OCI-LY7 (cell line): ENCODE results near the gene EEF1E1.

Source experiments
- EZH2phosphoT487 ChIP-seq: fragments of 200-600 bp; sonication (generic); IDR thresholded peaks from 2 replicates; pipeline ENCODE4 v1.6.1; 2018; ENCODE audit warnings: low read depth, borderline replicate concordance, mild to moderate bottlenecking, mixed run types, antibody characterized with exemption, low read length, moderate library complexity, mixed read lengths
- TF ChIP-seq, protein P1 (sequence below): fragments of 200-600 bp; sonication (generic); conservative IDR thresholded peaks from 2 replicates; pipeline ENCODE4 v1.5.1; 2014; ENCODE audit warnings: mild to moderate bottlenecking, antibody characterized with exemption, low read length, moderate library complexity, mixed read lengths

DNA sequence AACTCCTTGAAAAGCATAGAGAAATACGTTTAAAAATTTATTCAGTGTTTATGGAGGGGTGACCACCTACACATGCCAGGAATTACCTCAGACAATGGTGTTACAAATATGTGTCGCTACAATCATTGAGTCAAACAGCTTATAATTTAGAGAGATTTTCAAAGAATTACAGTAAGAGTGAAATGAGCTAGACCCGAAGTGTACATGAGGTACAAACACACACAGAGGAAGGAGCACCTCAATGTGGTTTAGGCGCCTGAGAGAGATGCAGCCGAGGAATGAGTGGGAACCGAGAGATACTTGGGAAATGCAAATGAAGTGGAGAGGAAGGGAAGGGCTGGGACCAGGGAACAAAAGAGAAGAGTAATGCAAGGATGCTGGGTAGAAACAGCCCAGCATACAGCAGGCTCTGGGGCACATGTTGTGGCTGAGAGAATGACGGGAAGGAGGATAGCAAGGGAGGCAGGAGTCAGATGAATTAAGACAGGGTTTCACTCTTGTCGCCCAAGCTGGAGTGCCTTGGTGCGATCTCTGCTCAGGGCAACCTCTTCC is 15.5 kb downstream of the EEF1E1 start:
- TF ChIP-seq, protein P1, sequence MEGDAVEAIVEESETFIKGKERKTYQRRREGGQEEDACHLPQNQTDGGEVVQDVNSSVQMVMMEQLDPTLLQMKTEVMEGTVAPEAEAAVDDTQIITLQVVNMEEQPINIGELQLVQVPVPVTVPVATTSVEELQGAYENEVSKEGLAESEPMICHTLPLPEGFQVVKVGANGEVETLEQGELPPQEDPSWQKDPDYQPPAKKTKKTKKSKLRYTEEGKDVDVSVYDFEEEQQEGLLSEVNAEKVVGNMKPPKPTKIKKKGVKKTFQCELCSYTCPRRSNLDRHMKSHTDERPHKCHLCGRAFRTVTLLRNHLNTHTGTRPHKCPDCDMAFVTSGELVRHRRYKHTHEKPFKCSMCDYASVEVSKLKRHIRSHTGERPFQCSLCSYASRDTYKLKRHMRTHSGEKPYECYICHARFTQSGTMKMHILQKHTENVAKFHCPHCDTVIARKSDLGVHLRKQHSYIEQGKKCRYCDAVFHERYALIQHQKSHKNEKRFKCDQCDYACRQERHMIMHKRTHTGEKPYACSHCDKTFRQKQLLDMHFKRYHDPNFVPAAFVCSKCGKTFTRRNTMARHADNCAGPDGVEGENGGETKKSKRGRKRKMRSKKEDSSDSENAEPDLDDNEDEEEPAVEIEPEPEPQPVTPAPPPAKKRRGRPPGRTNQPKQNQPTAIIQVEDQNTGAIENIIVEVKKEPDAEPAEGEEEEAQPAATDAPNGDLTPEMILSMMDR, result no peak
- TF ChIP-seq EZH2phosphoT487, result no peak
